ENCODE data around the gene CLEC7A. TPM values are rescaled to one million over a fixed set of nuclear protein-coding genes. Genes with fewer than 3 reads are reported as not detected.

The CLEC7A gene
- total RNA-seq, 1 experiment from 2014 or later = 0.40 TPM

- ChIA-PET POLR2A (ENCODE audit: unreplicated experiment) (no interaction called here), CTCF (interaction anchor here (0.6 to 1.0 kb wide), 2 partner anchors 23 to 221 kb away, joined by 6 to 9 read pairs; no protein-coding TSS in a partner anchor)
- no peaks in the 10 kb centered on the region for H3K9me3 ChIP-seq (ENCODE audit: low read length)
- H3K9ac ChIP-seq (ENCODE audit: low read length) = no peak overlapping the region
- DNase-seq = no peak
- intact Hi-C loops (cut with micrococcal nuclease) = no loop called here
- TF ChIP-seq EZH2phosphoT487 (IDR thresholded peaks at IDR 0.05; ENCODE audit: borderline replicate concordance, low read length) = no peak
- TF ChIP-seq EZH2 (IDR thresholded peaks at IDR 0.05; ENCODE audit: low read length, unreplicated experiment) = no peak
- no peak for TF ChIP-seq CTCF (conservative IDR thresholded peaks at IDR 0.05; ENCODE audit: low read depth, low read length)
- ATAC-seq = no peak
- no peaks in the 10 kb centered on the region for H3F3A ChIP-seq (ENCODE audit: low read length, unreplicated experiment)
- no peaks in the 10 kb centered on the region for H3K36me3 ChIP-seq (ENCODE audit: low read depth, low read length)
- no peak overlapping the region for H2AFZ ChIP-seq (ENCODE audit: low read length)
- BruUV-seq (replicated peaks) = no TSS peak
- no peaks in the 10 kb centered on the region for H3K9me2 ChIP-seq (replicated peaks; ENCODE audit: low read length)
- H3K4me3 ChIP-seq (ENCODE audit: low read length) = no peak overlapping the region
- no peak overlapping the region for H3K27ac ChIP-seq (ENCODE audit: low read length)
- H3K79me2 ChIP-seq (ENCODE audit: low read length) = no peaks in the 10 kb centered on the region
- no peaks in the 10 kb centered on the region for H3K27me3 ChIP-seq (ENCODE audit: low read length)
- peaks cover 20% of the 10 kb centered on the region for H3K4me1 ChIP-seq (ENCODE audit: insufficient read depth, low read length)
- no peaks in the 10 kb centered on the region for H4K20me1 ChIP-seq (ENCODE audit: low read length)
- H3K4me2 ChIP-seq (ENCODE audit: low read length) = no peak overlapping the region
Observed at GRCh38 chr12:10175846-10176636, 46.0 kb upstream of the CLEC7A start.

- DNase-seq = no peak
- Histone ChIP-seq H2AFZ (ENCODE audit: low read length) (no peak overlapping the region), H3K36me3 (ENCODE audit: low read depth, low read length) (no peaks in the 10 kb centered on the region), H3F3A (ENCODE audit: low read length, unreplicated experiment) (no peaks in the 10 kb centered on the region), H3K9me3 (ENCODE audit: low read length) (no peaks in the 10 kb centered on the region), H3K4me2 (ENCODE audit: low read length) (no peak overlapping the region), H4K20me1 (ENCODE audit: low read length) (no peaks in the 10 kb centered on the region), H3K27ac (ENCODE audit: low read length) (no peak overlapping the region), H3K4me3 (ENCODE audit: low read length) (no peak overlapping the region), H3K9me2 (replicated peaks; ENCODE audit: low read length) (no peaks in the 10 kb centered on the region), H3K9ac (ENCODE audit: low read length) (no peak overlapping the region), H3K4me1 (ENCODE audit: insufficient read depth, low read length) (peaks cover 13% of the 10 kb centered on the region), H3K27me3 (ENCODE audit: low read length) (no peaks in the 10 kb centered on the region), H3K79me2 (ENCODE audit: low read length) (no peaks in the 10 kb centered on the region)
- TF ChIP-seq EZH2phosphoT487 (IDR thresholded peaks at IDR 0.05; ENCODE audit: borderline replicate concordance, low read length) = no peak
- no peak for TF ChIP-seq EZH2 (IDR thresholded peaks at IDR 0.05; ENCODE audit: low read length, unreplicated experiment)
- no peak for TF ChIP-seq CTCF (conservative IDR thresholded peaks at IDR 0.05; ENCODE audit: low read depth, low read length)
- ChIA-PET CTCF (interaction anchor here (1.0 kb wide), 1 partner anchor 22 kb away, joined by 9 read pairs; no protein-coding TSS in a partner anchor), POLR2A (ENCODE audit: unreplicated experiment) (no interaction called here)
- no TSS peak for BruUV-seq (replicated peaks)
- no peak for ATAC-seq
- intact Hi-C loops (cut with micrococcal nuclease) = no loop called here
Observed at GRCh38 chr12:10174986-10175614, 45.1 kb upstream of the CLEC7A start.

Measured in PC-3 (cell line).